Kasumi-1 (cell line): ENCODE measurements around the gene GGA1.
"Not testable (repeated sequence)": the region's sequence is repeated elsewhere in the genome, so short reads cannot be mapped to it uniquely, and the experiment has no call there.

Experiments used
- DNase-seq, 2 experiments: peaks; one replicate each; lab custom pipeline; 2025; lab: John Stamatoyannopoulos, UW

The GGA1 gene

GRCh38 chr22:37570661-37570976 is 38.0 kb upstream of the GGA1 start:
- no peak for DNase-seq

- DNase-seq = no peak
These were observed 37.2 kb upstream of the GGA1 start for GRCh38 chr22:37571258-37571991.

GRCh38 chr22:37571992-37572373 is 36.7 kb upstream of the GGA1 start:
- no peak for DNase-seq

DNA sequence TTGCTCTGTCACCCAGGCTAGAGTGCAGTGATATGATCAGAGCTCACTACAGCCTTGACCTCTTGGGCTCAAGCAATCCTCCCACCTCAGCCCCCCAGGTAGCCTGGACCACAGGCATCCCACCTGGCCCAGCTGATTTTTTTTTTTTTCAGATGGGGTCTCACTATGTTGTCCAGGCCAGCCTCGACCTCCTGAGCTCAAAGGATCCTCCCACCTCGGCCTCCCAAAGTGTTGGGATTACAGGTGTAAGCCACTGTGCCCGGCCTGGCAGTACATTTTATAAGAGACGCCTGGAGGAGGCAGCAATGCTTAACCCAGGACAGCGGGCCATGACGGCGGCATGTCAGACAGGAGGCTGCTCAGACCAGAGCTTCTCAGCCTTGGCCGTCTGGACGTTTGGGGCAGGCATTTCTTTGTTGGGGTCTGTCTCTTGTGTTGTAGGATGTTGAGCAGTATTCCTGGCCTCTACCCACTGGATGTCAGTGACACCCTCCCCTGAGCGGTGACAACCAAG is 33.1 kb upstream of the GGA1 start:
- no peak for DNase-seq

DNA sequence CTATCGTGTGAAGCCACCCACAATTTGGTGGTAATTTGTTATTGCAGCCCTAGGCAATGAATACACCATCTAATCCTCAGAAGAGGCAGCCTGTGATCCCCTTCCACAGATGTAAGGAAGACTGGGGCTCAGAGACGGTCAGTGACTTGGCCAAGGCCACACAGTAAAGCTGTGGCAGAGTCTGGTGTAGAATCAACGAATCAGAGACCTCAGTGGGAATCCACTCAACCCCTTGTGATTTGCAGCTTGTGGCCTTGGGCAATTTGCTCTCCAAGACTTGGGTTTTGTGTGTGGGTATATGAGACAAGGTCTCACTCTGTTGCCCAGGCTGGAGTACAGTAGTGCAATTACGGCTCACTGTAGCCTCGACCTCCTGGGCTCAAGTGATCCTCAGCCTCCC is 30.6 kb upstream of the GGA1 start:
- DNase-seq = no peak

GRCh38 chr22:37581504-37581903 is 27.1 kb upstream of the GGA1 start:
- no peak for DNase-seq

DNA sequence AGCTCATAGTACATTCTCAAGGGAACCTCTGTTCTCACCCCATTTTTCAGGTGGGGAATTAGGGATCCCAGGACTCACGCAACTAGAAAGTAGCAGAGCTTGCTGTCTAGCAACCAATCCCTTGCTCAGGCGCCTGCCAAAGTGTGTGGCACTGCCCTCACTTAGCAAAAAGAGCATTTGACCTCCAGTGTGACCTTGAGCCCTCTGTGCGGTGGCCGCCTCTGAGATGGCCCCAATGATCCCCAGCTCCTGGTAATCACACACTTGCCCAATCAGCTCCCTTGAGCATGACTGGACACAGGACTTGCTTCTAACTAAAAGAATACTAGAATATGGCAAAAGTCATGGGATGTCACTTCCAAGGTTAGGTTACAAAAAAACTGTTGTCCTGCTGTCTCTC is 26.1 kb upstream of the GGA1 start:
- no peak for DNase-seq

- DNase-seq = no peak
These were observed 20.0 kb upstream of the GGA1 start for GRCh38 chr22:37588546-37589215.

GRCh38 chr22:37589636-37590035 is 19.0 kb upstream of the GGA1 start:
- DNase-seq = no peak

DNA sequence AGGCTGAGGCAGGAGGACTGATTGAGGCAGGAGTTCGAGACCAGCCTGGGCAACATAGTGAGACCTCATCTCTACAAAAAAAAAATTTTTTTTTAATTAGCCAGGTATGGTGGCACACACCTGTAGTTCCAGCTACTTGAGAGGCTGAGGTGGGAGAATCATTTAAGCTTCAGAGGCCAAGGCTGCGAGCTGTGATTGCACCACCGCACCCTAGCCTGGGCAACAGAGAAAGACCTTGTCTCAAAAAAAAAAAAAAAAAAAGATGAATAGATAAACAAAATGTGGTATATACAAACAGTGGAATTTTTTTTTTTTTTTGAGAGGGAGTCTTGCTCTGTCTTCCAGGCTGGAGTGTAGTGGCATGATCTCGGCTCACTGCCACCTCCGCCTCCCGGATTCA is 17.6 kb upstream of the GGA1 start:
- not testable (repeated sequence) for DNase-seq

GRCh38 chr22:37591823-37592404 is 16.7 kb upstream of the GGA1 start:
- no peak for DNase-seq

DNA sequence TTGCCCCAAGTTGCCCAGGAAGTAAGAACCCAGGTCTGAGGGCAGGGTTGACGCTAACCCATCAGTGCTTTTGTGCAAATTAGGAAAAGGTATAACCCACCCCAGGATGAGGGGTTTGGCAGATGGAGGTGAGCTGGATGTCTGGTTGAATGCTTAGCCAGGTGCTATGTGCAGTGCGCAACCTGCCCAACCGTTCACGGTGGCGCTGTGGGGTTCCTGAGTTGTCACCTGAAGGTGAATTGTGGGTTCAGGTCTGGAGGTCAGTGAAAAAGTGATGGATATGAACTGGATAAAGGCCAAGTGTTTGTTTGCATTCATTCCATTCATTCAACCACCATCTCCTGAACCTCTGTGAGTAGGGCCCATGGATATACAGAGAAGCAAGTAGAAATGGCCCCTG is 14.4 kb upstream of the GGA1 start:
- DNase-seq = no peak

- DNase-seq = no peak
These were observed 9.5 kb upstream of the GGA1 start for GRCh38 chr22:37599153-37599552.

DNA sequence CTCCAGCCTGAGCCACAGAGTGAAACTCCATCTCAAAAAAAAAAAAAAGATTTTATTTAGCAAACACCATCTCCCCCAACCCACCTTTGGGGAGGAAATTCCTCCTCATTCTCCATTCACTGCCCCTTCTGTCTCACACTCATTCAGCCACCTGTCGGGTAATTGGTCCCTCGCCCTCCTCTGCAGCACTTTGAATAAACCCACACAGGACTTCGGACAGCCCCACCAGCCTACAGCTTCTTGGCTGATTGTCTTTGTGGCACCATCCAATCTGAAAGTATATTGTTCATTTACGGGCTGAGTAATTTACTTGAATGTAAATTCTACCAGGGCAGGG is 7.5 kb upstream of the GGA1 start:
- DNase-seq = no peak

DNA sequence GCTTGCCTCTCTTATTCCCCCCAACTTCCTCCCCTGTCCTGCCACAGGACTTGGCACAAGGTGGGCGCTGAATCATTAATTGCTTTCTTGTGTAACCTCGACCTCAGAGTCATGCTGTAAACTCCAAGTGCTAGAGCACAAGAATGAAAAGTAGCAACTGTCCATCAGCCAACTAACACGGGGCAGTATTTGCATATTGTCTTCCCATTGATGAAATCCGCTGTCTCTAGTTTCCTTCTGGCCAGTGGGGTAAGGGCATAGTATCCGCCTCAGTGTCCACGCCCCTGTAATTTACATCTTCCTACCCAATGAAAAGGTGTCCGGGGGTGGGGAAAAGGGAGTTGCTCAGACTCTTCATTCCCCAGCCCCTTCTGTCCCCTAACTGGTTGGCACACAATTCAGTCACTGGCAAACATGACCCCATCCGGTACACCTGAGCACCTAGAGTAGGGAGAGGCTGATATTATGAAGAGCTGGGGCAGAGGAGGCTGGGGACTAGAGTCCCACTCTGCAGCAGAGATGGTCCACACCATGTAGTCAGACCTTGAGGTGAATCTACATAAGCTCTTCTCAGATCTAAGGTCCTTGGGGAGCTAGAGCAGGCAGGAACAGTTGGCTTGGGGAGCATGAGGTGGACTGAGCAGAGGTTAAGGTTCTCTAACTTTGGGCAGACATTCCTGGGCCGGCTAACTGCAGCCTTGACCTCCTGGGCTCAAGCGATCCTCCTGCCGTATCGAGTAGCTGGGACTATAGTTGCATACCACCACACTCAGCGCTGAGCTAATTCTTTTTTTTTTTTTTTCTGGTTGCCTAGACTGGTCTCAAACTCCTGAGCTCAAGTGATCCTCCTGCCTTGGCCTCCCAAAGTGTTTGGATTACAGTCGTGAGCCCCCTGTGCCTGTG is 6.8 kb upstream of the GGA1 start:
- peak; percentile 19 for DNase-seq

DNA sequence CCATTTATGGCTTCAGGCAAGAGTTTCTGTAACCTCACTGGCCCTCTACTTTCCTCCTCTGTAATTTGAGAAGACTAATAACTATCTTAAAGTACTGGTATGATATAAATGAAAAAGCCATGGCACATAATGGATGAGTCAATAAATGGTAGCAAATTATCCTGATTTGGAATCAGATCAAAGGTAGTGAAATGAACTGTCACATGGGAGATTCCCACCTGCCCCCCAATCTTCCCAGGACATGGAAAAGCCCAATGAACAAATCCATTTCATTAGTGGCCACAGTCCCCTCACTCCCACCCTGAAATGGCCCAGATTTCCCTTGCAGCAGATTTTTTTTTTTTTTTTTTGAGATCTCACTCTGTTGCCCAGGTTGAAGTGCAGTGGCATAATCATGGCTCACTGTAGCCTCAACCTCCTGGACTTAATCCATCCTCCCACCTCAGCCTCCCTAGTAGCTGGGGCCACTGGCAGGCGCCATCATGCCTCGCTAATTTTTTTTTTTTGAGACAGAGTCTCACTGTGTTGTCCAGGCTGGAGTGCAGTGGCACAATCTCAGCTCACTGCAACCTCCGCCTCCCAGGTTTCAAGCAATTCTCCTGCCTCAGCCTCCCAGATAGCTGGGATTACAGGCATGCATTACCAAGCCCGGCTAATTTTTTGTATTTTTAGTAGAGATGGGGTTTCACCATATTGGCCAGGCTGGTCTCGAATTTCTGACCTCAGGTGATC is 5.9 kb upstream of the GGA1 start:
- DNase-seq = not testable (repeated sequence)

GRCh38 chr22:37604074-37604473 is 4.6 kb upstream of the GGA1 start:
- DNase-seq = no peak

- peak; percentile 50 to 60 for DNase-seq
These were observed 3.8 kb upstream of the GGA1 start for GRCh38 chr22:37604875-37605274.

- DNase-seq = peak; percentile 40 to 62
These were observed 1.4 kb upstream of the GGA1 start for GRCh38 chr22:37607010-37607934.

DNA sequence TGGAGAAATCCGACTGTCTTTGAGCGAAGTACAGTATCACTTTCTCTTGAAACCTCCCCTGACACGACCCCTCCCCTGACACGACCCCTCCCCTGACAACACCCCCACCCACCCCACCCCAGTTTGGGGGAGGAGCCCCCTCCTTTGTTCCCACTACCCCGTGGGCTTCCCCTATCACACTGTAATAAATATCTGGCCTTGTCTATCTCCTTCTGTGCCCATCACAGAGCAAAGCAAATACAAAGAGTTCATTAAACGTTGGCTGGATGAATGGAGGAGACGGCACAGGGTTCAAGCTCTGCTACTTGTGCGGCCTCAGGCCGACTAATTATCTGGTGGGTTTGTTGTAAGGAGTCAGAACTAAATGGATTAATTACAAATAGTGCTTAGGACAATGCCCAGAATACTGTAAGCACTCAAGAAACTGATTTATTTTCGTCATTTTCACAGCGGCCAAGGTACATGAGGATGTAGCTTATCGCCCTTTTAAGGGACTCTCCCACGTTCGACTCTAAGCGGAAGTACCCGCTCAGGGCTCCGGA is 628 bp upstream of the GGA1 start:
- DNase-seq = no peak
